Activated CD8-positive, alpha-beta memory T cell treated with anti-CD3 and anti-CD28 coated beads for 1 hour (primary cell): ENCODE measurements around the gene USP40.
"Not testable (repeated sequence)": the region's sequence is repeated elsewhere in the genome, so short reads cannot be mapped to it uniquely, and the experiment has no call there.

Source experiments
- DNase-seq, 2 donors: peaks; one replicate each; pipeline ENCODE4 v3.0.0-alpha.2; 2020; ENCODE audit warnings: low read depth in 1 of 2; ENCODE audit errors: extremely low read depth in 1 of 2

Gene USP40

GRCh38 chr2:233566141-233566956, at the start of gene USP40:
TSS of gene USP40 (minus strand) at chr2:233566782. CDS start at chr2:233565554, 1,228 bp downstream.
- peak; percentile 12 to 19 for DNase-seq

- no peak for DNase-seq
These were observed 44.7 kb upstream of the USP40 start for GRCh38 chr2:233611284-233611683.

- no peak for DNase-seq
These were observed 39.1 kb upstream of the USP40 start for GRCh38 chr2:233605680-233606079.

GRCh38 chr2:233604826-233605225, 38.2 kb upstream of the USP40 start:
- no peak for DNase-seq

- no peak for DNase-seq
These were observed 36.9 kb upstream of the USP40 start for GRCh38 chr2:233603520-233603919.

GRCh38 chr2:233602076-233602475, 35.5 kb upstream of the USP40 start:
- no peak for DNase-seq

GRCh38 chr2:233600386-233600785, 33.8 kb upstream of the USP40 start:
- DNase-seq = no peak

- no peak for DNase-seq
These were observed 32.4 kb upstream of the USP40 start for GRCh38 chr2:233598952-233599351.

GRCh38 chr2:233597522-233597921, 30.9 kb upstream of the USP40 start:
- no peak for DNase-seq

- no peak for DNase-seq
These were observed 26.6 kb upstream of the USP40 start for GRCh38 chr2:233593201-233593600.

- not testable (repeated sequence) for DNase-seq
These were observed 26.1 kb upstream of the USP40 start for GRCh38 chr2:233592706-233593105.

GRCh38 chr2:233588400-233588799, 21.8 kb upstream of the USP40 start:
- DNase-seq = no peak

- no peak for DNase-seq
These were observed 17.6 kb upstream of the USP40 start for GRCh38 chr2:233584210-233584609.

GRCh38 chr2:233583217-233583965, 16.8 kb upstream of the USP40 start:
- DNase-seq = not testable (repeated sequence)

- DNase-seq = not testable (repeated sequence)
These were observed 10.8 kb upstream of the USP40 start for GRCh38 chr2:233577341-233577740.

GRCh38 chr2:233572468-233572867, 5.9 kb upstream of the USP40 start:
- DNase-seq = no peak

- DNase-seq = no peak
These were observed 4.9 kb upstream of the USP40 start for GRCh38 chr2:233571462-233571861.

- no peak for DNase-seq
These were observed 4.4 kb upstream of the USP40 start for GRCh38 chr2:233571001-233571400.

- DNase-seq = no peak
These were observed 869 bp downstream of the USP40 start for GRCh38 chr2:233565685-233566140.

- no peak for DNase-seq
These were observed 2.7 kb downstream of the USP40 start for GRCh38 chr2:233563663-233564430.
